Hepatocyte (in vitro differentiated cells): ENCODE results near the gene PRKACA.

Source experiments
- EZH2 ChIP-seq: fragments of 200-600 bp; sonication (generic); IDR thresholded peaks from 2 replicates; pipeline ENCODE4 v1.6.1; 2016; ENCODE audit warnings: antibody characterized with exemption, mild to moderate bottlenecking, borderline replicate concordance
- EZH2phosphoT487 ChIP-seq: fragments of 200-600 bp; sonication (generic); IDR thresholded peaks from one replicate; pipeline ENCODE4 v1.6.1; 2018; ENCODE audit warnings: antibody characterized with exemption, mild to moderate bottlenecking, low read depth, moderate library complexity; ENCODE audit not compliant: unreplicated experiment, severe bottlenecking
- TF ChIP-seq, protein P1 (sequence below): fragments of 200-600 bp; sonication (generic); IDR thresholded peaks from 2 replicates; pipeline ENCODE4 v1.5.1; 2016; ENCODE audit warnings: antibody characterized with exemption, mild to moderate bottlenecking; ENCODE audit not compliant: poor library complexity

DNA sequence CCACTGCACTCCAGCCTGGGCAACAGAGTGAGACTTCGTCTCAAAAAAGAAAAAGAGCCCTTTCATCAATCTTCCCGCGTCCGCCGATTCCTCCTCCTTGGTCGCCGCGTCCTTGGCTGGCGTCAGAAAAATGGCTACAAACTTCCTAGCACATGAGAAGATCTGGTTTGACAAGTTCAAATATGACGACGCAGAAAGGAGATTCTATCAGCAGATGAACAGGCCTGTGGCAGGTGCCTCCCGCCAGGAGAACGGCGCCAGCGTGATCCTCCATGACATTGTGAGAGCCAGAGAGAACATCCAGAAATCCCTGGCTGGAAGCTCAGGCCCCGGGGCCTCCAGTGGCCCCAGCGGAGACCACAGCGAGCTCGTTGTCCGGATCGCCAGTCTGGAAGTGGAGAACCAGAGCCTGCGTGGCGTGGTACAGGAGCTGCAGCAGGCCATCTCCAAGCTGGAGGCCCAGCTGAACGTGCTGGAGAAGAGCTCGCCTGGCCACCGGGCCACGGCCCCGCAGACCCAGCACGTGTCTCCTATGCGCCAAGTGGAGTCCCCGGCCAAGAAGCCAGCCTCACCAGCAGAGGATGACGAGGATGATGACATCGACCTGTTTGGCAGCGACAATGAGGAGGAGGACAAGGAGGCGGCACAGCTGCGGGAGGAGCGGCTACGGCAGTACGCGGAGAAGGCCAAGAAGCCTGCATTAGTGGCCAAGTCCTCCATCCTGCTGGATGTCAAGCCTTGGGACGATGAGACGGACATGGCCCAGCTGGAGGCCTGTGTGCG, 47.1 kb downstream of the PRKACA start:
- TF ChIP-seq, protein P1, sequence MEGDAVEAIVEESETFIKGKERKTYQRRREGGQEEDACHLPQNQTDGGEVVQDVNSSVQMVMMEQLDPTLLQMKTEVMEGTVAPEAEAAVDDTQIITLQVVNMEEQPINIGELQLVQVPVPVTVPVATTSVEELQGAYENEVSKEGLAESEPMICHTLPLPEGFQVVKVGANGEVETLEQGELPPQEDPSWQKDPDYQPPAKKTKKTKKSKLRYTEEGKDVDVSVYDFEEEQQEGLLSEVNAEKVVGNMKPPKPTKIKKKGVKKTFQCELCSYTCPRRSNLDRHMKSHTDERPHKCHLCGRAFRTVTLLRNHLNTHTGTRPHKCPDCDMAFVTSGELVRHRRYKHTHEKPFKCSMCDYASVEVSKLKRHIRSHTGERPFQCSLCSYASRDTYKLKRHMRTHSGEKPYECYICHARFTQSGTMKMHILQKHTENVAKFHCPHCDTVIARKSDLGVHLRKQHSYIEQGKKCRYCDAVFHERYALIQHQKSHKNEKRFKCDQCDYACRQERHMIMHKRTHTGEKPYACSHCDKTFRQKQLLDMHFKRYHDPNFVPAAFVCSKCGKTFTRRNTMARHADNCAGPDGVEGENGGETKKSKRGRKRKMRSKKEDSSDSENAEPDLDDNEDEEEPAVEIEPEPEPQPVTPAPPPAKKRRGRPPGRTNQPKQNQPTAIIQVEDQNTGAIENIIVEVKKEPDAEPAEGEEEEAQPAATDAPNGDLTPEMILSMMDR = no peak
- TF ChIP-seq EZH2 = no peak
- TF ChIP-seq EZH2phosphoT487 = no peak
